Subcutaneous abdominal adipose tissue (tissue), 5 donors: ENCODE measurements around the gene DUSP23.
A peak's percentile ranks its signal among the peaks of the same experiment; 100 is the strongest.

Source experiments
- H3K27ac ChIP-seq: one replicate; pipeline ENCODE4 v1.7.0; 2013; ENCODE audit warnings: low read depth, mild to moderate bottlenecking, inconsistent platforms, low read length, moderate library complexity
- H3K27me3 ChIP-seq, 5 donors: one replicate each; pipeline ENCODE4 v1.7.0; 2013; ENCODE audit warnings: low read length in 5 of 5, inconsistent platforms in 1 of 5; ENCODE audit not compliant: control insufficient read depth in 5 of 5, insufficient read depth in 4 of 5
- H3K36me3 ChIP-seq, 5 donors: one replicate each; pipeline ENCODE4 v1.7.0; 2013; ENCODE audit warnings: low read length in 5 of 5; ENCODE audit not compliant: control insufficient read depth in 5 of 5, insufficient read depth in 5 of 5
- H3K4me1 ChIP-seq, 5 donors: one replicate each; pipeline ENCODE4 v1.7.0; 2013; ENCODE audit warnings: low read length in 5 of 5, mild to moderate bottlenecking in 3 of 5, moderate library complexity in 1 of 5; ENCODE audit not compliant: control insufficient read depth in 5 of 5, insufficient read depth in 5 of 5
- H3K4me3 ChIP-seq, 5 donors: one replicate each; pipeline ENCODE4 v1.7.0; 2013; ENCODE audit warnings: low read length in 5 of 5, low read depth in 1 of 5
- H3K9ac ChIP-seq, 5 donors: one replicate each; pipeline ENCODE4 v1.7.0; 2013; ENCODE audit warnings: low read length in 5 of 5, mild to moderate bottlenecking in 4 of 5, moderate library complexity in 3 of 5
- H3K9me3 ChIP-seq, 5 donors: one replicate each; pipeline ENCODE4 v1.7.0; 2013; ENCODE audit warnings: low read length in 5 of 5; ENCODE audit not compliant: control insufficient read depth in 5 of 5
- donor health status: healthy.
- donor health status: healthy.
- donor health status: healthy.
- donor health status: healthy.
- donor health status: healthy.

DUSP23 gene

DNA sequence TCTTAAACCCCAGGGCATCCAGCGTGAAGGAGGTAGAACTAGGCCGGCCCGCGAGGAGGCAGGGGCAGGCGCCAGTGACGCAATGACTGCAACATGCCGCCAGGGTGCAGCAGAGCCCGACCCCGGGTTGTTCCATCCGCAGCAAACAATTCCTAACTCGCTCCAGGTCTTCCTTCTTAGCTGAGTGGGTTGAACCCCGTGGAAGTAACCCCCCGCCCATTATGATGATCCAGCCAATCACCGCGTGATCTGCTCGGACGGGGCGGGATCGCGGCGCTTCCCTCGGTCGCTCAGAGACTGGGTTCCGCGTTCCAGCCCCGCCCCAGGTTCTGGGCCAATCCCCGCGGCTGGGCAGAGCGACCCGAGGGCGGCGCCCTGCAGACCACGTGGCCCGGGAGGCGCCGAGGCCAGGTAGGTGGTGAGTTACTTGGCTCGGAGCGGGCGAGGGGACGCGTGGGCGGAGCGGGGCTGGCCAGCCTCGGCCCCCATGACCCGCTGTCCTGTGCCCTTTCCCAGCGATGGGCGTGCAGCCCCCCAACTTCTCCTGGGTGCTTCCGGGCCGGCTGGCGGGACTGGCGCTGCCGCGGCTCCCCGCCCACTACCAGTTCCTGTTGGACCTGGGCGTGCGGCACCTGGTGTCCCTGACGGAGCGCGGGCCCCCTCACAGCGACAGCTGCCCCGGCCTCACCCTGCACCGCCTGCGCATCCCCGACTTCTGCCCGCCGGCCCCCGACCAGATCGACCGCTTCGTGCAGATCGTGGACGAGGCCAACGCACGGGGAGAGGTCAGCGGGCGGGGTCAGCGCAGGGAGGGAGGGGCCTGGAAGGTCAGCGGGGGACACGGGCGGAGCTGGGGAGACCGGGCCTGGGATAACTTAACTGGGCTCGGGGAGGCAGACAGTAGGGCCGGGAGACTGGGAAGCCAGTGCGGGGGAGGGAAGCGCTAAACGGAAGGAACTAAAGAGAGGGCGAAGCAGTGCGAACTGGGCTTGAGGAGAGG is at the start of gene DUSP23:
Gene DUSP23, plus strand, starts transcription at position 380 of the 1,000 bp plus-strand sequence. Its CDS starts 139 bp downstream, at position 519.
- Histone ChIP-seq H3K27me3 (no peaks in the 10 kb centered on the region), H3K9ac (peak within 1 kb of the TSS; percentile 59 to 78 (median 71)), H3K27ac (peak within 1 kb of the TSS; percentile 86), H3K36me3 (peaks cover 0 to 5% (median 0%) of the 10 kb centered on the region in 5 donors), H3K9me3 (peaks cover 0 to 4% (median 0%) of the 10 kb centered on the region in 5 donors), H3K4me3 (peak within 1 kb of the TSS; percentile 76 to 85 (median 79)), H3K4me1 (peaks cover 2 to 24% (median 13%) of the 10 kb centered on the region in 5 donors)

DNA sequence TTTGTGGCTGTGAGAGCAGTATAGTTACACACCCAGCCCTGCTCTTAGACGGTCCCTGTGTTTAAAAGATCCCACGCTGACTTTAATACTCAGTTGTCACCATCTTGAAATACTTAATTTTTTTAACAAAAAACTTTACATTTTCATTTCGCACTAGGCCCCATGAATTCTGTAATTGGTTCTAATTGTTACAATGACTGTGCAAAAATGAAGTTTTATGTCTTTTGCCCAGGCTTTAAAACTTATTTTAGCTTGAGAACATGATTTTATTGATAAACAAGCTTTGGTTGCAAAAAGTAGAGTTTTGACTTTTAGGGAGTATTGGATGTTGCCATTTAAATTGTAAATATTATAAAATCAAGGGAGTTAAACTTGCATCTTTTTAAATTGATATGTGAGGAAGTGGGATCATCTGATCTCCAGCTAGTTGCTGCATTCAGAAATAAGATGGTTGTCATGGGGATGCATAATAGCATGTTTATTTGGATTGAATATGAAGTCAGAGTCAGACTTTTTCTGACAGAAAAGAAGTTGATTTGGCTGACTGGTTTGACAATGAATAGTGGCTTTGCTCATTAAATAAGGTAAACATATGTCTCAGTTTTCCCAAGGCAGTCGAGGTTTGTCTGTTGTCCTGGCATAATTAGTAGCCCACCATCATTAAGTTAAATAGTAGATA is 43.4 kb upstream of the DUSP23 start:
- Histone ChIP-seq H3K4me1 (no peaks in the 10 kb centered on the region), H3K4me3 (no peak overlapping the region), H3K9me3 (no peaks in the 10 kb centered on the region), H3K36me3 (no peaks in the 10 kb centered on the region), H3K27me3 (no peaks in the 10 kb centered on the region), H3K9ac (no peak overlapping the region), H3K27ac (no peak overlapping the region)

DNA sequence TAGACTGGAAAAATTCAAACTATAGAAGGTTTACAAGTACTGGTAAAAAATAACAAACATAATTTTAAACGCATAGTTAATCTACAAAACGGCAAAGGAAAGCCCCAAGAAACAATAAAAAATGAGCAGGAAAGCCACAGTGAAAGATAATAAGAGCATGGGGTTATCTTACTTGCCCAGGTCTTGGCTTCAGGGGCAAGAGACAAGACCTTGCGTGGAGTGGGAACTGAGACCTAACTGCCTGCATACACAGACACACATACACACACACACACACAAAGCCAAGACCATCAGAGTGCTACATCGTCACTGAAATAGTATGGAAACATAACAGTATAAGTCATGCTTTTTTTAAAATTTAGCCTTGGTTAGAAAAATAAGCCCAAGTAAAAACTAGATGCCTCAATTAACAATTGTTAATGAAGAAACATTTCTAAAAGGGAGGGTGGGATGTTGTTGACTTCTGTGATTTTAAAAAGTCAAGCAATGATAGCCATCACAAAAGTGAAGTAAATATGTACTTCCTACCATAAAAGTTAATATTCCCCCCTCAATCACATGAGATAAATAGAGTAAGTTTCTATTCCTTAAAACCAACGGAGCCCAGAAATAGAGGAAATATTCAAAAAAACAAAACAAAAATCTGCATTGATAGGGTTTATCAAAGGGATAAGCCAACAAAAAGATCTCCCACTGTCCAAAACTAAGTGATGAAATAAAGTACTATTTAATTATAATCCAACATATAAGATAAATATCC is 36.9 kb upstream of the DUSP23 start:
- no peak overlapping the region for H3K4me3 ChIP-seq
- H3K27me3 ChIP-seq, result no peaks in the 10 kb centered on the region
- H3K4me1 ChIP-seq, result peaks cover 0 to 3% (median 0%) of the 10 kb centered on the region in 5 donors

DNA sequence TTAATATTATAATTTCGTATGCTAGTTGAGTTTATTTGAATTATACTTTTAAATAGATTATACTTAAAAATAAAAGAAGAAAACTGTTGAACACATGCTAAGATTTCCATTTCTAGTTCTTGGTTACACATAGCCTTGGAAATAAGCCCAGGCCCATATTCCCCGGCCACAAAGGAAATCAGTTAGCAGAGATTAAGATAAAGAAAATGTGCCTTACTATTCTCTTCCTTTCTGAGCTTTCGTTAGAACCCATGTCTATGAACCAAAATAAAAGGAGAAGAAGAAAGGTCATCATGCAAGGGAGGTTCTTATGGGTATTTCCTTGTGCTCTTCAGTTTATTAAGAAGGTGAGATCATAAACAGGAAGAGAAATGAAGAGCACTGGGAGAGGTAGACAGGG is 34.1 kb upstream of the DUSP23 start:
- no peaks in the 10 kb centered on the region for H3K27me3 ChIP-seq
- H3K9me3 ChIP-seq, result no peaks in the 10 kb centered on the region
- H3K4me3 ChIP-seq, result no peak overlapping the region
- H3K27ac ChIP-seq, result no peak overlapping the region
- peaks cover 0 to 10% (median 2%) of the 10 kb centered on the region in 5 donors for H3K4me1 ChIP-seq
- H3K9ac ChIP-seq, result no peak overlapping the region
- no peaks in the 10 kb centered on the region for H3K36me3 ChIP-seq

More for the DNA sequence above, 36.9 kb upstream of the DUSP23 start:
- Histone ChIP-seq H3K36me3 (no peaks in the 10 kb centered on the region), H3K9ac (no peak overlapping the region), H3K9me3 (no peaks in the 10 kb centered on the region), H3K27ac (no peak overlapping the region)

DNA sequence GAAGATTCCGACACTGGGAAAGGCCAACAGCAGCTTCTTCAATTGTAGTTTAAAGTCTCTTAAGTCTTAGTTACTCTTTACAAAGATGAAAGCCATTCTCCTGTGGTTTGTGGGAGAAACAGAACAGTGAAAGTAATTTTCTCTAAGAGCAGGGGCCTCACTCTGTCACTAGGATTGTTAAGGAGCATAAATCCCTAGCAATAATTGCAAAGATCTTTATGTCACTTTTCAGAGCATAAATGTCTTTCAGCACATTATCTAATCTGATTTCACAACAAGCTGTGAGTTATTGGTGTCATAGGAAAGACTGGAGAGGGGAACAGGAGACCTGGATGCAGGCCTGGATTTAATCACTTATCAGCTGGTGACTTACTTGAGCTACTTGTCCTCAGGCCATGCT is 32.4 kb upstream of the DUSP23 start:
- H3K9ac ChIP-seq, result no peak overlapping the region
- H3K27ac ChIP-seq, result no peak overlapping the region
- H3K4me3 ChIP-seq, result no peak overlapping the region
- no peaks in the 10 kb centered on the region for H3K36me3 ChIP-seq
- H3K27me3 ChIP-seq, result no peaks in the 10 kb centered on the region
- peaks cover 3 to 26% (median 10%) of the 10 kb centered on the region in 5 donors for H3K4me1 ChIP-seq
- no peaks in the 10 kb centered on the region for H3K9me3 ChIP-seq

DNA sequence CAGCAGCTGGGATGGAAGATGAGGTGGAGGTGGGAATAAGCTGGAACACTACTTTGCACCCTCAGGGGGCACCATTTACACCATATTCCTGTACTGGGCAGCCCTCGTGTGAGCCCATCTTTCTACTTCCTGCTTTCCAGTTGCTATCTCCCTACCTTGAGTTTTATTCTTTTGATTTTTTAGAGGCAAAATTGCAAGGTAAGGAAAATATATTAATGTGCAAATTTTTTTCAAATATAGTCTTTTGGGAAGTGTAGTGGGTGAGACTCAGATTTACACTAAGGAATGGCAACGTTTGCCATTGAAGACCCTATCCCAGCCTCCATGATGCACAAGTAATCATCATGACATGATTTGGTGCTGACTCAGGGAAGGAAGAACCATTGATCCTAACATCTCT is 31.1 kb upstream of the DUSP23 start:
- Histone ChIP-seq H3K4me3 (no peak overlapping the region), H3K27me3 (no peaks in the 10 kb centered on the region), H3K4me1 (peaks cover 3 to 30% (median 10%) of the 10 kb centered on the region in 5 donors), H3K27ac (no peak overlapping the region), H3K9me3 (no peaks in the 10 kb centered on the region), H3K9ac (no peak overlapping the region), H3K36me3 (no peaks in the 10 kb centered on the region)

DNA sequence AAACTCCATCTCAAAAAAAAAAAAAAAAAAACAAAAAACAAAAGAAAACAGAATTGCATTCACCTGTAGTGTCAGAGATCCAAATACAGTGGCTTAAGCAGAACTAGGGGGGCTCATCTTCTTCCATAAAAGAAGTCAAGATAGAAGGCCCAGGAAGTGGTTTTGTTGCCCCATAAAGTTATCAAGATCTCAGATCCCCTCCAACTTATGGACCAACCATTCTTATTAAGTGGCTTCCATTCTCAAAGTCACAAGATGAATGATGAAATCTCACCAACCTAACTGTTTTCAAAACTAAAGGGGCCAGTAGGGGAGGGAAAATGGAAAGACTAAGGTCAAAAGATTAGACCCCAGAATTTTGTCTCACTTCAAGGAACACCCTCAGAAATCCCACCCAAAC is 30.1 kb upstream of the DUSP23 start:
- Histone ChIP-seq H3K4me1 (peaks cover 3 to 30% (median 10%) of the 10 kb centered on the region in 5 donors), H3K27ac (no peak overlapping the region), H3K36me3 (no peaks in the 10 kb centered on the region), H3K27me3 (no peaks in the 10 kb centered on the region), H3K9ac (no peak overlapping the region), H3K9me3 (no peaks in the 10 kb centered on the region), H3K4me3 (no peak overlapping the region)

DNA sequence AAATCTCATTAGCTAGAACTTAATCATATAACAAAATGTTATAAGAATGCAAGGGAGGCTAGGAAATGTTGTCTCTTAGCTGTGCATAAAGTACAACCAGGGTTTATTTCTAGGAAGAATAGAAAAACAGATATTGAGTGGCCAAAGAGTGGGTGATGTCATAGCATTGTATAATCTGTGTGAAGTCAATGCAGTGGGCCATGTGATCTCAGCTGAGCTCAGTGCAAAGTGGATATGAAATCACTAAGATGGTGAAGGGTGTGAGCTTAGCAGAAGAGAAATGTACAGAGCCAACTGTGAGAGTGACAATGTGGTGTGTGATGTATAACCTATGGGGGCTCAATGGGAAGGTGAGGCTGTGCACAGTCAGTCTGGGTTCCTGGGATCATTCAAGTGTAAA is 29.7 kb upstream of the DUSP23 start:
- Histone ChIP-seq H3K27ac (no peak overlapping the region), H3K4me1 (peaks cover 3 to 30% (median 12%) of the 10 kb centered on the region in 5 donors)

DNA sequence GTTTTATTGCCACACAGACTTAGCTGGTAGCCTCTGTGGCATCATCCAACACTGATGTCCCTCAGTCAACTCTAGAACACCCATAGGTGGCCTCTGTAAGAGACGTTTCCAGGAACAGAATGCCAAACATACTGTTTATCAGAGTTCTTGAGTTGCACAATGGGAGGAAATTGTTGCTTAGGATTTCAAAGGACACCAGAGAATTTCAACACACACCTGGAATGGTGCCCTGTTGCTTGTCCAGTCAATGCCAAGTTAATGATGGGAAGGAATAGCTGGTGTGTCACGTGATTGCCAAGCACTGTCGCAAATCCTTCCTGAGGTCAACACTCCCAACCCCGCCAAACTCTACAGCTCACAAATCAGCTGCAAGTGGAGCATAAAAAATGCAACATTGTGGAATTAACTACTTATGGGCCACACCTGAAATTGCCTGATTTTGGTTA is 28.6 kb upstream of the DUSP23 start:
- Histone ChIP-seq H3K27ac (peak overlapping the region; percentile 54), H3K4me1 (peaks cover 3 to 36% (median 23%) of the 10 kb centered on the region in 5 donors), H3K36me3 (no peaks in the 10 kb centered on the region), H3K27me3 (no peaks in the 10 kb centered on the region), H3K9ac (no peak overlapping the region), H3K9me3 (no peaks in the 10 kb centered on the region), H3K4me3 (no peak overlapping the region)

More for the DNA sequence above, 29.7 kb upstream of the DUSP23 start:
- Histone ChIP-seq H3K9me3 (no peaks in the 10 kb centered on the region), H3K36me3 (no peaks in the 10 kb centered on the region), H3K4me3 (no peak overlapping the region), H3K9ac (no peak overlapping the region), H3K27me3 (no peaks in the 10 kb centered on the region)
